Parathyroid adenoma (tissue), 2 donors: ENCODE results near the gene B4GALT6.
A peak's percentile ranks its signal among the peaks of the same experiment; 100 is the strongest.
"Not testable (repeated sequence)": the region's sequence is repeated elsewhere in the genome, so short reads cannot be mapped to it uniquely, and the experiment has no call there.

ENCODE experiments used
- H2AFZ ChIP-seq: fragments of 300-600 bp; sonication (generic); one replicate; pipeline ENCODE4 v1.7.0; 2017; ENCODE audit warnings: antibody characterized with exemption, mild to moderate bottlenecking
- H3K27ac ChIP-seq: fragments of 300-600 bp; sonication (generic); one replicate; pipeline ENCODE4 v1.7.0; 2017
- H3K27me3 ChIP-seq: fragments of 300-600 bp; sonication (generic); one replicate; pipeline ENCODE4 v1.7.0; 2017; ENCODE audit warnings: low read length; ENCODE audit not compliant: control insufficient read depth, insufficient read depth
- H3K36me3 ChIP-seq: fragments of 300-600 bp; sonication (generic); one replicate; pipeline ENCODE4 v1.7.0; 2017; ENCODE audit warnings: low read length; ENCODE audit not compliant: control insufficient read depth, insufficient read depth
- H3K4me1 ChIP-seq: fragments of 300-600 bp; sonication (generic); one replicate; pipeline ENCODE4 v1.7.0; 2017; ENCODE audit warnings: control low read depth
- H3K4me2 ChIP-seq: fragments of 300-600 bp; sonication (generic); one replicate; pipeline ENCODE4 v1.7.0; 2017; ENCODE audit warnings: low read length
- H3K4me3 ChIP-seq: fragments of 300-600 bp; sonication (generic); one replicate; pipeline ENCODE4 v1.7.0; 2017; ENCODE audit warnings: low read depth, low read length
- H3K79me2 ChIP-seq: fragments of 300-600 bp; sonication (generic); one replicate; pipeline ENCODE4 v1.7.0; 2017; ENCODE audit warnings: control low read depth
- H3K9ac ChIP-seq: fragments of 300-600 bp; sonication (generic); one replicate; pipeline ENCODE4 v1.7.0; 2017; ENCODE audit warnings: mild to moderate bottlenecking
- H3K9me3 ChIP-seq: fragments of 300-600 bp; sonication (generic); one replicate; pipeline ENCODE4 v1.7.0; 2017; ENCODE audit warnings: low read length; ENCODE audit not compliant: control insufficient read depth
- TF ChIP-seq, protein P1 (sequence below): fragments of 300-600 bp; sonication (generic); IDR thresholded peaks from one replicate; pipeline ENCODE4 v1.7.0; 2017; ENCODE audit warnings: antibody characterized with exemption, mild to moderate bottlenecking
- donor health status: primary hyperparathyroidism.

B4GALT6 gene, protein sequence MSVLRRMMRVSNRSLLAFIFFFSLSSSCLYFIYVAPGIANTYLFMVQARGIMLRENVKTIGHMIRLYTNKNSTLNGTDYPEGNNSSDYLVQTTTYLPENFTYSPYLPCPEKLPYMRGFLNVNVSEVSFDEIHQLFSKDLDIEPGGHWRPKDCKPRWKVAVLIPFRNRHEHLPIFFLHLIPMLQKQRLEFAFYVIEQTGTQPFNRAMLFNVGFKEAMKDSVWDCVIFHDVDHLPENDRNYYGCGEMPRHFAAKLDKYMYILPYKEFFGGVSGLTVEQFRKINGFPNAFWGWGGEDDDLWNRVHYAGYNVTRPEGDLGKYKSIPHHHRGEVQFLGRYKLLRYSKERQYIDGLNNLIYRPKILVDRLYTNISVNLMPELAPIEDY

DNA sequence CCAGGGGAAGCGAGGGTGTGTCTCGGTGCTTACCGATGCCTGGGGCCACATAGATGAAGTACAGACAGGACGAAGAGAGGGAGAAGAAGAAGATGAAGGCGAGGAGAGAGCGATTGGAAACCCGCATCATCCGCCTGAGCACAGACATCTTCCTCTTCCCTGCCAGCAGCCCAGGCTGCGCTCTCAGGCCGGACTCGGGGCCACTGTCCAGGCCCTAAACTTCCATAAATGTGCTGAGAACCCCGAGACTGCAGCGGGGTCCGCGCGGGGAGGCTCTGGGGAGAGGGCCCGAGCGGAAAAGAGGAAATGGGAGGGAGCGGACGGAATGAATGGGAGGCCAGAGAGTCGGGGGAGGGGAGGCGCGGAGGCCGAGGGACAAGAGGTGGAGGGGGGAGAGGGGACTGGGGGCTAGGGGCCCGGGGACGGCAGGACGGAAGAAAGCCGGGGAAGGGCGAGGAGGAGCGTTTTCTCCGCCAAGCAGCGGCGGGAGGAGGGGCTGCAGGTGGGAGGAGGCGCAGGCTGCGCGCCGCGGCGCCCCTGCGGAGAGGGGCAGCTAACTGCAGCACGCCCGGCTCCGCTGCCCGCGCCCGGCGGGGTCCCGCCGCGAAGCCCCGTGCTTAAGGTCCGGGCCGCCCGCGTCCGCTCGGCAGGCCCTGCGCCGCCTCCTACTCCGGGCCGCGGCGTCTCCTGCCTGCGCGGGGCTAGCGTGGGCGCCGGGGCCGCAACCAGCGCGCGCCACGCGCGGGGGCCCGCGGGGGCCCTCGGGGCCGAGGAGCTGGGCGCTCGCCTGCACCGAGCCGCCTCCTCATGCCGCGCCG, at the start of gene B4GALT6:
TSS of gene B4GALT6 (minus strand) at position 303 of the 818 bp plus-strand sequence. CDS start at position 148, 155 bp downstream.
- Histone ChIP-seq H3K79me2 (peaks cover 16% of the 10 kb centered on the region), H3K36me3 (no peaks in the 10 kb centered on the region), H2AFZ (peak within 1 kb of the TSS; percentile 87), H3K9me3 (no peaks in the 10 kb centered on the region), H3K27me3 (no peaks in the 10 kb centered on the region), H3K4me1 (peaks cover 19% of the 10 kb centered on the region), H3K4me2 (peak within 1 kb of the TSS; percentile 95), H3K9ac (peak within 1 kb of the TSS; percentile 5), H3K4me3 (peak within 1 kb of the TSS; percentile 70), H3K27ac (peak within 1 kb of the TSS; percentile 93)
- TF ChIP-seq, protein P1, sequence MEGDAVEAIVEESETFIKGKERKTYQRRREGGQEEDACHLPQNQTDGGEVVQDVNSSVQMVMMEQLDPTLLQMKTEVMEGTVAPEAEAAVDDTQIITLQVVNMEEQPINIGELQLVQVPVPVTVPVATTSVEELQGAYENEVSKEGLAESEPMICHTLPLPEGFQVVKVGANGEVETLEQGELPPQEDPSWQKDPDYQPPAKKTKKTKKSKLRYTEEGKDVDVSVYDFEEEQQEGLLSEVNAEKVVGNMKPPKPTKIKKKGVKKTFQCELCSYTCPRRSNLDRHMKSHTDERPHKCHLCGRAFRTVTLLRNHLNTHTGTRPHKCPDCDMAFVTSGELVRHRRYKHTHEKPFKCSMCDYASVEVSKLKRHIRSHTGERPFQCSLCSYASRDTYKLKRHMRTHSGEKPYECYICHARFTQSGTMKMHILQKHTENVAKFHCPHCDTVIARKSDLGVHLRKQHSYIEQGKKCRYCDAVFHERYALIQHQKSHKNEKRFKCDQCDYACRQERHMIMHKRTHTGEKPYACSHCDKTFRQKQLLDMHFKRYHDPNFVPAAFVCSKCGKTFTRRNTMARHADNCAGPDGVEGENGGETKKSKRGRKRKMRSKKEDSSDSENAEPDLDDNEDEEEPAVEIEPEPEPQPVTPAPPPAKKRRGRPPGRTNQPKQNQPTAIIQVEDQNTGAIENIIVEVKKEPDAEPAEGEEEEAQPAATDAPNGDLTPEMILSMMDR, result no peak

DNA sequence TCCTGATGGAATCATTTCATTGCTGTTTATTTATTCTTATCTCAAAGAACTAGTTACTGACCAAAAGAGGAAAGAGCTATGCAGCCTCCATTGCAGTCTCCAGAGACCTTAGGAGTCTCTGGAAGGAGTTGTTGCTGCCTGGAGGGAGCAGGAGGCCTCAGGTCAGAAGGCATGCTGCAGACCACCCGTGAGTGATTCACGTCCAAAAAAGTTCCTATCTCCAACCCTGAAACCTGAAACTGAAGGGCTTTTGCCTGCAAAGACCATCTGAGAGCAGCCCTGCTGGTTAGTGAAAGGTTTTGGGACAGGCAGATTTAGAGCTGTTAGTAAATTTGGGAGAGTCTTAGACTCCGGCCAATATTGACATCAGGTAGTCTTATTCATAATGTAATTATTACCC, 47.2 kb upstream of the B4GALT6 start:
- H3K4me1 ChIP-seq, result peaks cover 7% of the 10 kb centered on the region
- no peak overlapping the region for H3K4me3 ChIP-seq
- no peaks in the 10 kb centered on the region for H3K79me2 ChIP-seq
- H3K27ac ChIP-seq, result peak overlapping the region; percentile 21
- TF ChIP-seq, protein P1, result no peak
- H2AFZ ChIP-seq, result peak overlapping the region; percentile 68
- H3K9me3 ChIP-seq, result no peaks in the 10 kb centered on the region
- no peak overlapping the region for H3K9ac ChIP-seq
- H3K27me3 ChIP-seq, result no peaks in the 10 kb centered on the region
- no peaks in the 10 kb centered on the region for H3K36me3 ChIP-seq
- H3K4me2 ChIP-seq, result no peak overlapping the region

DNA sequence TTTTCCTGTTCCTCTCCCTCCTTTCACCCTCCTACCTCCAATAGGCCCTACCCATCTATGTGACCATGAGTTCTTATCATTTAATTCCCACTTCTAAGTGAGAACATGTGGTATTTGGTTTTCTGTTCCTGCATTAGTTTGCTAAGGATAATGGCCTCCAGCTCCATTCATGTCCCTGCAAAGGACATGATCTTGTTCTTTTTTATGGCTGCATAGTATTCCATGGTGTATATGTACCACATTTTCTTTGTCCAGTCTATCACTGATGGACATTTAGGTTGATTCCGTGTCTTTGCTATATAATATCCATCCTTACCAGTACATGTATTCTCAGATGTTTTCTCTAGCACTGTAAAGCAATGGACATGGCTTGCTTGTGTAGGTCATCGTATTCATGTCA, 44.8 kb upstream of the B4GALT6 start:
- H3K27me3 ChIP-seq, H3K9me3 ChIP-seq, H3K4me3 ChIP-seq, H3K9ac ChIP-seq, H2AFZ ChIP-seq, H3K79me2 ChIP-seq, H3K4me2 ChIP-seq, H3K27ac ChIP-seq, H3K36me3 ChIP-seq: not testable (repeated sequence)
- peaks cover 16% of the 10 kb centered on the region for H3K4me1 ChIP-seq

DNA sequence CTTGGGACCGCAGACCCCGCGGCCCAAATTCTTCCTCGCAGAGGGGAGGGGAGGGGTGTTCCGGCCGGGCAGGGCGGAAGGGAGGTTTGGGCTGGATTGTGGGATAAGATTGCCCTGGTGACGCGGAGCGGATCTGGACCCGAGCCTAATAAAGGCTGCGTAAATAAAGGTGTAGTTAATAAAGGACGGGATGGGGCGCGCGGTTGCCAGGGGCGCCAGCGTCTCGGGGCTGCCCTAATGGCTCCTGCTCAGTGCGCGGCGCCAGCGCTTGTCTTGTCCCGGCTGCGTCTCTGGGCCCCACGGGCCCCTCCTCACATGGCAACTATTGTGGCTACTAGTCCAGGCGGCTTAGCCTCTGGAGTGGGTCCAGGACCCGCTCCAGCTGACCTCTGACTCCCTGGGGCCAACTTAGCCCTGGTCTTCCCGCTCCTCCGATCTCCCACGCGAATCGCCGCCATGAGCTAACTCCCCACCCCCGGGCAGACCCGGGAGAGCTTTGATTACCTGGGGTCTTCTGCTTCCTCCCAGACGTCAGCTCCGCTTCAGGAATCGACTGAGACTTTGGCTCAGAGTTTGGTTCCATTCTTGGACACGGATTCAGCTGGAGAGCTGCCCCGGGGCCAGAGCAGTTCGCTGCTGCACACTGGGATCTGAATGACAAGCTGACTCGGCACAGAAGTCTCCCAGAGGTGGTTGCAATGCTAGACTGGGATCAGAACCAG, 39.8 kb upstream of the B4GALT6 start:
- Histone ChIP-seq H3K27ac (peak overlapping the region; percentile 94), H3K9ac (peak overlapping the region; percentile 79)

More for the DNA sequence above, 39.8 kb upstream of the B4GALT6 start:
- peak overlapping the region; percentile 84 for H3K4me2 ChIP-seq
- peaks cover 3% of the 10 kb centered on the region for H3K79me2 ChIP-seq
- H3K4me1 ChIP-seq, result peaks cover 31% of the 10 kb centered on the region
- H3K27me3 ChIP-seq, result no peaks in the 10 kb centered on the region
- TF ChIP-seq, protein P1, result no peak
- H3K36me3 ChIP-seq, result no peaks in the 10 kb centered on the region
- peak overlapping the region; percentile 89 for H2AFZ ChIP-seq
- peak overlapping the region; percentile 62 for H3K4me3 ChIP-seq
- peaks cover 3% of the 10 kb centered on the region for H3K9me3 ChIP-seq
